Measurements from ENCODE around the gene TOMM5.

Gene TOMM5

DNA sequence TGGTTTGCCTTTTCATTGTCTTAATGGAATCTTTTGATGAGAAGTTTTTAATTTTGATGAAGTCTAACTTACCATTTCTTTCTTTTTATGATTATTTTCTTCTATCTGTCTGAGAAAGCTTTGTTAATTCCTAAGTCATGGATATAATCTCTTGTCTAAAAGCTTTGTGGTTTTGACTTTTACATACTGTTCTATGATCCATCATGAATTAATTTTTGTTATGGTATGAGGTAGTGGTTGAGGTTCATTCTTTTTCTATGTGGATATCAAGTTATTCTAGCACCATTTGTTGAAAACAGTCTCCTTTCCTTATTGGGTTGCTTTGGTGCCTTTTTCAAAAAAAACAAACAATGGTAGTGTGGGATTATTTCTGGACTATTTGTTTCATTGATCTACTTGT lies 36.6 kb downstream of the TOMM5 start:
- H3K9me3 ChIP-seq (ENCODE audit: insufficient read depth, low read length): no peaks in the 10 kb centered on the region
- H3K27me3 ChIP-seq (ENCODE audit: low read depth, low read length): no peaks in the 10 kb centered on the region
- no peak overlapping the region for H3K4me2 ChIP-seq (ENCODE audit: low read length)
- H3K79me2 ChIP-seq (ENCODE audit: low read length): no peaks in the 10 kb centered on the region
- no peaks in the 10 kb centered on the region; the same call in 1 of the 2 replicates for H4K20me1 ChIP-seq (ENCODE audit: insufficient read depth, low read length)
- H3K27ac ChIP-seq (ENCODE audit: low read length): no peak overlapping the region
- no peak overlapping the region for H3K9ac ChIP-seq (ENCODE audit: low read length)
- H3K4me1 ChIP-seq (ENCODE audit: low read length): peaks cover 15% of the 10 kb centered on the region
- H3K36me3 ChIP-seq (replicated peaks; ENCODE audit: low read depth, low read length): peaks cover 2% of the 10 kb centered on the region
- H3K4me3 ChIP-seq (ENCODE audit: low read length): no peak overlapping the region
- TF ChIP-seq EZH2phosphoT487 (IDR thresholded peaks at IDR 0.05; ENCODE audit: low read depth): no peak
- TF ChIP-seq, protein P1, sequence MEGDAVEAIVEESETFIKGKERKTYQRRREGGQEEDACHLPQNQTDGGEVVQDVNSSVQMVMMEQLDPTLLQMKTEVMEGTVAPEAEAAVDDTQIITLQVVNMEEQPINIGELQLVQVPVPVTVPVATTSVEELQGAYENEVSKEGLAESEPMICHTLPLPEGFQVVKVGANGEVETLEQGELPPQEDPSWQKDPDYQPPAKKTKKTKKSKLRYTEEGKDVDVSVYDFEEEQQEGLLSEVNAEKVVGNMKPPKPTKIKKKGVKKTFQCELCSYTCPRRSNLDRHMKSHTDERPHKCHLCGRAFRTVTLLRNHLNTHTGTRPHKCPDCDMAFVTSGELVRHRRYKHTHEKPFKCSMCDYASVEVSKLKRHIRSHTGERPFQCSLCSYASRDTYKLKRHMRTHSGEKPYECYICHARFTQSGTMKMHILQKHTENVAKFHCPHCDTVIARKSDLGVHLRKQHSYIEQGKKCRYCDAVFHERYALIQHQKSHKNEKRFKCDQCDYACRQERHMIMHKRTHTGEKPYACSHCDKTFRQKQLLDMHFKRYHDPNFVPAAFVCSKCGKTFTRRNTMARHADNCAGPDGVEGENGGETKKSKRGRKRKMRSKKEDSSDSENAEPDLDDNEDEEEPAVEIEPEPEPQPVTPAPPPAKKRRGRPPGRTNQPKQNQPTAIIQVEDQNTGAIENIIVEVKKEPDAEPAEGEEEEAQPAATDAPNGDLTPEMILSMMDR (IDR thresholded peaks at IDR 0.05; ENCODE audit: low read depth, low read length): no peak
- H2AFZ ChIP-seq (ENCODE audit: low read depth, low read length): no peak overlapping the region

DNA sequence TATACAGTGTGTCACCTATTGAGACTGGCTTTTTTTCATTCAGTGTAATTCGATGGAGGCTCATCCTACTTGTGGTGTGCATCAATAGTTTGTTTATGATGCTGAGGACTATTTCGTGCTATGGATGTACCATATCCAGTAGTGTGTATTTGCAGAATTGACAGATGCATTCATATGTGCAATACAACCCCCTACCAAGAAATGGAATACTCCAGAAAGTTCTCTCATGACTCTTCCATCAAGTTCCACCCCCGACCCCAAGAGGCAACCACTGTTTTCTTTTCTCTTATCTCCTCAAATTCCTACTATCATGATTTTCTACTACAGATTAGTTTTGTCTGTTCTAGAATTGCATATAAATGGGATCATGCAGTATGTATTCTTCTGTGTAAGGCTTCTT lies 38.1 kb downstream of the TOMM5 start:
- H3K27ac ChIP-seq (ENCODE audit: low read length): no peak overlapping the region
- no peaks in the 10 kb centered on the region for H3K9me3 ChIP-seq (ENCODE audit: insufficient read depth, low read length)
- H3K27me3 ChIP-seq (ENCODE audit: low read depth, low read length): no peaks in the 10 kb centered on the region
- H3K79me2 ChIP-seq (ENCODE audit: low read length): no peaks in the 10 kb centered on the region
- peaks cover 2% of the 10 kb centered on the region for H3K36me3 ChIP-seq (replicated peaks; ENCODE audit: low read depth, low read length)
- no peak overlapping the region for H3K4me3 ChIP-seq (ENCODE audit: low read length)
- no peaks in the 10 kb centered on the region; the same call in 1 of the 2 replicates for H4K20me1 ChIP-seq (ENCODE audit: insufficient read depth, low read length)
- no peak overlapping the region for H2AFZ ChIP-seq (ENCODE audit: low read depth, low read length)
- H3K4me2 ChIP-seq (ENCODE audit: low read length): no peak overlapping the region
- H3K4me1 ChIP-seq (ENCODE audit: low read length): peaks cover 6% of the 10 kb centered on the region
- H3K9ac ChIP-seq (ENCODE audit: low read length): no peak overlapping the region
- TF ChIP-seq, protein P1 (IDR thresholded peaks at IDR 0.05; ENCODE audit: low read depth, low read length): no peak
- no peak for TF ChIP-seq EZH2phosphoT487 (IDR thresholded peaks at IDR 0.05; ENCODE audit: low read depth)

DNA sequence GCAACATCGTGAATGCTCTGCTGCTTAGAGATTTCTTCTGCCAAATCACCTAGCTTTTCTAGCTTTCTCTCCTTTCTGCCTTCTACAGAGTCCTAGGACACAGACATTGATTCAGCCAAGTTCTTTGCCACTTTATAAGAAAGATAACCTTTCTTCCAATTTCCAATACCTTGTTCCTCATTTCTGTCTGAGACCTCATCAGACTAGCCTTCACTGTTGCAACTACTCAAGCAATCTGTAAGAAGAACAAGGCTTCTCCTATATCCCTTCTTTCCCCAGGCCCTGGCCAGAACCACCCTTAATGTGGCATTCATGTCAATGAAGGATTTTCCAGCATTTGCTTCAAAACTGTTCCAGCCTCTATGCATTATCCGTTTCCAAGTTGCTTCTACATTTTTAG lies 40.5 kb downstream of the TOMM5 start:
- H3K4me1 ChIP-seq (ENCODE audit: low read length): peaks cover 6% of the 10 kb centered on the region
- H3K9me3 ChIP-seq (ENCODE audit: insufficient read depth, low read length): no peaks in the 10 kb centered on the region
- no peak overlapping the region for H3K4me3 ChIP-seq (ENCODE audit: low read length)
- TF ChIP-seq, protein P1 (IDR thresholded peaks at IDR 0.05; ENCODE audit: low read depth, low read length): no peak
- TF ChIP-seq EZH2phosphoT487 (IDR thresholded peaks at IDR 0.05; ENCODE audit: low read depth): no peak
- no peak overlapping the region for H3K4me2 ChIP-seq (ENCODE audit: low read length)
- H3K27ac ChIP-seq (ENCODE audit: low read length): no peak overlapping the region
- no peak overlapping the region for H3K9ac ChIP-seq (ENCODE audit: low read length)
- H3K79me2 ChIP-seq (ENCODE audit: low read length): no peaks in the 10 kb centered on the region
- H2AFZ ChIP-seq (ENCODE audit: low read depth, low read length): no peak overlapping the region
- no peaks in the 10 kb centered on the region for H3K36me3 ChIP-seq (replicated peaks; ENCODE audit: low read depth, low read length)
- H4K20me1 ChIP-seq (ENCODE audit: insufficient read depth, low read length): no peaks in the 10 kb centered on the region
- H3K27me3 ChIP-seq (ENCODE audit: low read depth, low read length): no peaks in the 10 kb centered on the region

DNA sequence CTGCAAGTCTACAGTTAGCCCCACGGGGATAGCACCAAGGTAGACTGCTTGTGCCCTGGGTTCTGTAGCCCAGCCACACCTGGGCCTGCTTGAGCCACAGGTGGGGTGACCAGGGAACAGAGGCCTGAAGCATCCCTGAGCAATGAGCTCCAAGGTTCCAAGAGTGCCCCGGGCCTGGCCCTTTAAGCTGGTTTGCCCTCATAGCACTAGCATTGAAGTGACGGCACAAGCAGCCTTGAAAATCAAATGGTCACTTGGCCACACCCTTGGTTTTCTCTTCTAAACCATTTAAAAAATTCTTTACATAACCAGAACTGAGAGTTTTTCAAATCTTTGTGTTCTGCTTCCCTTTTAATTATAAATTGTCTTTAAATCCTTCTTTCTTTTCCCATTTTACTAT lies 40.9 kb downstream of the TOMM5 start:
- Histone ChIP-seq H3K36me3 (replicated peaks; ENCODE audit: low read depth, low read length) (no peaks in the 10 kb centered on the region), H3K4me2 (ENCODE audit: low read length) (no peak overlapping the region), H3K27me3 (ENCODE audit: low read depth, low read length) (no peaks in the 10 kb centered on the region), H3K79me2 (ENCODE audit: low read length) (no peaks in the 10 kb centered on the region), H2AFZ (ENCODE audit: low read depth, low read length) (no peak overlapping the region), H3K4me3 (ENCODE audit: low read length) (no peak overlapping the region), H3K9me3 (ENCODE audit: insufficient read depth, low read length) (no peaks in the 10 kb centered on the region), H3K4me1 (ENCODE audit: low read length) (peaks cover 6% of the 10 kb centered on the region), H3K27ac (ENCODE audit: low read length) (no peak overlapping the region), H3K9ac (ENCODE audit: low read length) (no peak overlapping the region), H4K20me1 (ENCODE audit: insufficient read depth, low read length) (no peaks in the 10 kb centered on the region)
- no peak for TF ChIP-seq EZH2phosphoT487 (IDR thresholded peaks at IDR 0.05; ENCODE audit: low read depth)
- TF ChIP-seq, protein P1 (IDR thresholded peaks at IDR 0.05; ENCODE audit: low read depth, low read length): no peak

All from OCI-LY3 (cell line).